HepG2 (cell line): ENCODE measurements around the gene METTL1. TPM values are rescaled to one million over a fixed set of nuclear protein-coding genes. Genes with fewer than 3 reads are reported as not detected.

ENCODE experiments used
- ATAC-seq: fragments of 200-7000 bp; cut with Tn5 transposase; 3 replicates; pipeline ENCODE4 v1.9.1; 2020; ENCODE audit warnings: mild to moderate bottlenecking, moderate library complexity
- BruUV-seq: library from RNA; stranded (reverse); fragments of 400-500 nt; replicated peaks from 2 replicates; lab custom pipeline; 2021; lab: Mats Ljungman, UMichigan
- CTCF ChIA-PET: fragments of 300-600 bp; formaldehyde crosslinking; extraction: SDS; loops from one replicate; lab custom pipeline; 2021; ENCODE audit warnings: low total read pairs, inconsistent platforms, low intra/inter-chr PET ratio; lab: Yijun Ruan, JAX
- POLR2A ChIA-PET: fragments of 350-600 bp; sonication (Branson Sonifier 250); formaldehyde crosslinking; loops from one replicate; lab custom pipeline; 2020; ENCODE audit warnings: antibody characterized with exemption, inconsistent platforms; lab: Yijun Ruan, JAX
- DNase-seq: peaks from one replicate; pipeline ENCODE4 v3.0.0-alpha.2; 2015; ENCODE audit warnings: low spot score
- FAIRE-seq: peaks from 3 replicates; lab custom pipeline; 2011; peaks lifted over from hg19 to GRCh38; lab: Jason Lieb, UNC
- H2AFZ ChIP-seq: one replicate; pipeline ENCODE4 v1.6.1; 2011; ENCODE audit warnings: low read length, inconsistent platforms
- H3K27ac ChIP-seq: fragments of 300-600 bp; 3 replicates; pipeline ENCODE4 v1.8.0; 2011; ENCODE audit warnings: mixed run types, mild to moderate bottlenecking, mixed read lengths, low read length, inconsistent platforms; ENCODE audit not compliant: insufficient read depth; ENCODE audit errors: extremely low read length
- H3K27me3 ChIP-seq, 2 experiments: fragments of 200-600 bp in 1 of 2; 2 replicates in 1 of 2; 3 replicates in 1 of 2; pipeline versions ENCODE4 v1.6.0 to v1.8.0; 2011; ENCODE audit warnings: low read length in 2 of 2, mild to moderate bottlenecking in 2 of 2, moderate library complexity in 2 of 2, inconsistent platforms in 1 of 2; ENCODE audit not compliant: insufficient read depth in 2 of 2, control insufficient read depth in 1 of 2
- H3K36me3 ChIP-seq, 2 experiments: fragments of 200-600 bp in 1 of 2; replicated peaks in 1 of 2; 2 replicates in 1 of 2; 3 replicates in 1 of 2; pipeline versions ENCODE4 v1.5.1 to v1.8.0; 2011; ENCODE audit warnings: low read length in 2 of 2, inconsistent platforms in 1 of 2; ENCODE audit not compliant: insufficient read depth in 2 of 2, control insufficient read depth in 1 of 2
- H3K4me1 ChIP-seq: 2 replicates; pipeline ENCODE4 v1.5.1; 2012; ENCODE audit warnings: low read length, inconsistent platforms; ENCODE audit not compliant: insufficient read depth
- H3K4me2 ChIP-seq: 2 replicates; pipeline ENCODE4 v1.6.0; 2011; ENCODE audit warnings: low read depth, low read length, inconsistent platforms
- H3K4me3 ChIP-seq, 3 experiments: fragments of 200-600 bp in 1 of 3; sonication (generic), shearing (Covaris generic) in 1 of 3; replicated peaks in 1 of 3; 2 replicates each; pipeline ENCODE4 v1.5.1; 2011 to 2016; ENCODE audit warnings: low read length in 3 of 3, inconsistent platforms in 2 of 3, low read depth in 2 of 3, mild to moderate bottlenecking in 2 of 3, control low read depth in 1 of 3, mixed read lengths in 1 of 3; ENCODE audit not compliant: insufficient read depth in 1 of 3
- H3K79me2 ChIP-seq: one replicate; pipeline ENCODE4 v1.6.1; 2011; ENCODE audit warnings: low read length, inconsistent platforms; ENCODE audit not compliant: insufficient read depth
- H3K9ac ChIP-seq: 2 replicates; pipeline ENCODE4 v1.6.0; 2011; ENCODE audit warnings: mild to moderate bottlenecking, low read depth, low read length, inconsistent platforms; ENCODE audit not compliant: insufficient read depth
- H3K9me3 ChIP-seq: 2 replicates; pipeline ENCODE4 v1.5.1; 2012; ENCODE audit warnings: mild to moderate bottlenecking, low read length
- H4K20me1 ChIP-seq: 2 replicates; pipeline ENCODE4 v1.6.0; 2011; ENCODE audit warnings: inconsistent platforms, mild to moderate bottlenecking, low read length, moderate library complexity; ENCODE audit not compliant: insufficient read depth
- BCL6 ChIP-seq: IDR thresholded peaks from 2 replicates; pipeline ENCODE4 v1.6.1; 2016; ENCODE audit warnings: missing genetic modification reagents, missing compliant biosample characterization
- IRX3 ChIP-seq: sonication (generic); formaldehyde crosslinking; IDR thresholded peaks from 2 replicates; pipeline ENCODE4 v1.8.1; 2023; ENCODE audit warnings: mild to moderate bottlenecking, low read depth, missing genetic modification reagents, borderline replicate concordance
- MYPOP ChIP-seq: sonication (generic); formaldehyde crosslinking; IDR thresholded peaks from 2 replicates; pipeline ENCODE4 v1.8.1; 2023; ENCODE audit warnings: mild to moderate bottlenecking, moderate library complexity, missing genetic modification reagents
- NFYB ChIP-seq: sonication (generic); formaldehyde crosslinking; IDR thresholded peaks from 2 replicates; pipeline ENCODE4 v1.4.0; 2020; ENCODE audit warnings: missing genetic modification reagents
- NPAS2 ChIP-seq: sonication (generic); formaldehyde crosslinking; IDR thresholded peaks from 2 replicates; pipeline ENCODE4 v1.8.0; 2022; ENCODE audit warnings: mild to moderate bottlenecking, missing genetic modification reagents, borderline replicate concordance
- PAX8 ChIP-seq: sonication (generic); formaldehyde crosslinking; IDR thresholded peaks from 2 replicates; pipeline ENCODE4 v1.8.0; 2022; ENCODE audit warnings: mild to moderate bottlenecking, missing genetic modification reagents, borderline replicate concordance
- PHF8 ChIP-seq: sonication (generic); formaldehyde crosslinking; IDR thresholded peaks from 2 replicates; pipeline ENCODE4 v1.5.0; 2020; ENCODE audit warnings: missing genetic modification reagents
- RXRA ChIP-seq: sonication (generic); formaldehyde crosslinking; IDR thresholded peaks from 2 replicates; pipeline ENCODE4 v1.5.1; 2020; ENCODE audit warnings: missing genetic modification reagents
- YY1 ChIP-seq: IDR thresholded peaks from 2 replicates; pipeline ENCODE4 v1.6.1; 2011; ENCODE audit warnings: low read length, low read depth, moderate library complexity, mild to moderate bottlenecking; ENCODE audit not compliant: insufficient read depth, insufficient replicate concordance
- ZBTB42 ChIP-seq: sonication (generic); formaldehyde crosslinking; IDR thresholded peaks from 2 replicates; pipeline ENCODE4 v1.5.0; 2020; ENCODE audit warnings: mild to moderate bottlenecking, missing genetic modification reagents
- ZNF30 ChIP-seq: sonication (generic); formaldehyde crosslinking; IDR thresholded peaks from 2 replicates; pipeline ENCODE4 v1.5.0; 2020; ENCODE audit warnings: mild to moderate bottlenecking, missing genetic modification reagents
- ZNF670 ChIP-seq: sonication (generic); formaldehyde crosslinking; IDR thresholded peaks from 2 replicates; pipeline ENCODE4 v1.8.0; 2022; ENCODE audit warnings: mild to moderate bottlenecking, missing genetic modification reagents, borderline replicate concordance
- ZNF761 ChIP-seq: sonication (generic); formaldehyde crosslinking; conservative IDR thresholded peaks from 2 replicates; pipeline ENCODE4 v1.4.0; 2020; ENCODE audit warnings: mild to moderate bottlenecking, missing genetic modification reagents
- WGBS: methylation state at CpG from one replicate; pipeline ENCODE4 v1.1.6; 2017; ENCODE audit warnings: low lambda C conversion rate; 5-methylcytosine and 5-hydroxymethylcytosine counted together
- in situ Hi-C: cut with HindIII; loops from 2 replicates; pipeline ENCODE4 v1.10.0; 2017; ENCODE audit warnings: low pct_unique_long_range_greater_than_20kb; ENCODE audit not compliant: extremely low pct_ligation_motif_present
- intact Hi-C: fragments of 100-400 bp; cut with micrococcal nuclease; formaldehyde crosslinking; loops from one replicate; pipeline ENCODE4 v1.10.0; 2022; ENCODE audit not compliant: unreplicated experiment
- polyA plus RNA-seq, 8 experiments: library from polyadenylated mRNA; depleted of rRNA in 3 of 8; stranded (reverse) in 7 of 8; unstranded in 1 of 8; fragments of >200 nt; fragmentation: Illumina TruSeq in 4 of 8; extraction: Trizol in 4 of 8; gene quantifications; 2 replicates each; pipeline versions ENCODE4 v1.2.1 to v1.2.3, GENCODE V29; 2011 to 2016; ENCODE audit warnings: low read depth in 4 of 8, missing spikeins in 1 of 8, mixed read lengths in 1 of 8; ENCODE audit not compliant: insufficient read depth in 1 of 8
- total RNA-seq, 5 experiments: library from RNA; depleted of rRNA; stranded (reverse); fragments of >200 nt; fragmentation: Illumina TruSeq; extraction: Trizol; gene quantifications; 2 replicates each; pipeline ENCODE4 v1.2.3, GENCODE V29; 2016; ENCODE audit warnings: low read depth in 1 of 5
- TF ChIP-seq, protein P1 (sequence below): sonication (generic); formaldehyde crosslinking; conservative IDR thresholded peaks from 2 replicates; pipeline ENCODE4 v1.4.0; 2020; ENCODE audit warnings: missing genetic modification reagents
- TF ChIP-seq, protein P2 (sequence below): sonication (generic); formaldehyde crosslinking; IDR thresholded peaks from 2 replicates; pipeline ENCODE4 v1.4.0; 2020; ENCODE audit warnings: missing genetic modification reagents
- TF ChIP-seq, protein P3 (sequence below): sonication (generic); formaldehyde crosslinking; IDR thresholded peaks from 2 replicates; pipeline ENCODE4 v1.4.0; 2020; ENCODE audit warnings: missing genetic modification reagents

METTL1 gene
- total and polyA plus RNA-seq, 2 of the 13 experiments (the other 11 are each of a cell fraction or from before 2014, with no cell fraction given): 34.7 to 36.9 TPM

GRCh38 chr12:57723630-57723962 is 48.3 kb downstream of the METTL1 start:
- ChIA-PET CTCF (no interaction called here), POLR2A (interaction anchor here (0.6 kb wide), 1 partner anchor 138 kb away, joined by 3 read pairs; no protein-coding TSS in a partner anchor)
- Histone ChIP-seq H4K20me1 (no peaks in the 10 kb centered on the region), H3K27ac (no peak overlapping the region), H3K27me3 (no peaks in the 10 kb centered on the region; a peak in 1 of 5 replicates), H3K36me3 (peaks cover 5 to 24% of the 10 kb centered on the region in 2 experiments), H3K79me2 (no peaks in the 10 kb centered on the region), H3K4me2 (no peak overlapping the region), H3K9me3 (no peaks in the 10 kb centered on the region), H3K4me1 (peaks cover 9% of the 10 kb centered on the region; the same call in 1 of the 2 replicates), H3K4me3 (no peak overlapping the region), H3K9ac (no peak overlapping the region), H2AFZ (no peak overlapping the region)
- FAIRE-seq (no peak), DNase-seq (no peak), ATAC-seq (no peak)
- TF ChIP-seq NFYB: no peak
- no peak for TF ChIP-seq PAX8
- TF ChIP-seq ZNF30 (CRISPR knock-in tag): no peak
- TF ChIP-seq, protein P1, sequence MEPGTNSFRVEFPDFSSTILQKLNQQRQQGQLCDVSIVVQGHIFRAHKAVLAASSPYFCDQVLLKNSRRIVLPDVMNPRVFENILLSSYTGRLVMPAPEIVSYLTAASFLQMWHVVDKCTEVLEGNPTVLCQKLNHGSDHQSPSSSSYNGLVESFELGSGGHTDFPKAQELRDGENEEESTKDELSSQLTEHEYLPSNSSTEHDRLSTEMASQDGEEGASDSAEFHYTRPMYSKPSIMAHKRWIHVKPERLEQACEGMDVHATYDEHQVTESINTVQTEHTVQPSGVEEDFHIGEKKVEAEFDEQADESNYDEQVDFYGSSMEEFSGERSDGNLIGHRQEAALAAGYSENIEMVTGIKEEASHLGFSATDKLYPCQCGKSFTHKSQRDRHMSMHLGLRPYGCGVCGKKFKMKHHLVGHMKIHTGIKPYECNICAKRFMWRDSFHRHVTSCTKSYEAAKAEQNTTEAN (CRISPR knock-in tag): no peak
- no peak for TF ChIP-seq ZNF670
- TF ChIP-seq, protein P2, sequence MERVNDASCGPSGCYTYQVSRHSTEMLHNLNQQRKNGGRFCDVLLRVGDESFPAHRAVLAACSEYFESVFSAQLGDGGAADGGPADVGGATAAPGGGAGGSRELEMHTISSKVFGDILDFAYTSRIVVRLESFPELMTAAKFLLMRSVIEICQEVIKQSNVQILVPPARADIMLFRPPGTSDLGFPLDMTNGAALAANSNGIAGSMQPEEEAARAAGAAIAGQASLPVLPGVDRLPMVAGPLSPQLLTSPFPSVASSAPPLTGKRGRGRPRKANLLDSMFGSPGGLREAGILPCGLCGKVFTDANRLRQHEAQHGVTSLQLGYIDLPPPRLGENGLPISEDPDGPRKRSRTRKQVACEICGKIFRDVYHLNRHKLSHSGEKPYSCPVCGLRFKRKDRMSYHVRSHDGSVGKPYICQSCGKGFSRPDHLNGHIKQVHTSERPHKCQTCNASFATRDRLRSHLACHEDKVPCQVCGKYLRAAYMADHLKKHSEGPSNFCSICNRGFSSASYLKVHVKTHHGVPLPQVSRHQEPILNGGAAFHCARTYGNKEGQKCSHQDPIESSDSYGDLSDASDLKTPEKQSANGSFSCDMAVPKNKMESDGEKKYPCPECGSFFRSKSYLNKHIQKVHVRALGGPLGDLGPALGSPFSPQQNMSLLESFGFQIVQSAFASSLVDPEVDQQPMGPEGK (CRISPR knock-in tag): no peak
- TF ChIP-seq ZNF761 (CRISPR knock-in tag): no peak
- TF ChIP-seq MYPOP (CRISPR knock-in tag): no peak
- TF ChIP-seq IRX3 (CRISPR knock-in tag): no peak
- TF ChIP-seq RXRA: no peak
- TF ChIP-seq PHF8 (CRISPR knock-in tag): no peak
- TF ChIP-seq, protein P3, sequence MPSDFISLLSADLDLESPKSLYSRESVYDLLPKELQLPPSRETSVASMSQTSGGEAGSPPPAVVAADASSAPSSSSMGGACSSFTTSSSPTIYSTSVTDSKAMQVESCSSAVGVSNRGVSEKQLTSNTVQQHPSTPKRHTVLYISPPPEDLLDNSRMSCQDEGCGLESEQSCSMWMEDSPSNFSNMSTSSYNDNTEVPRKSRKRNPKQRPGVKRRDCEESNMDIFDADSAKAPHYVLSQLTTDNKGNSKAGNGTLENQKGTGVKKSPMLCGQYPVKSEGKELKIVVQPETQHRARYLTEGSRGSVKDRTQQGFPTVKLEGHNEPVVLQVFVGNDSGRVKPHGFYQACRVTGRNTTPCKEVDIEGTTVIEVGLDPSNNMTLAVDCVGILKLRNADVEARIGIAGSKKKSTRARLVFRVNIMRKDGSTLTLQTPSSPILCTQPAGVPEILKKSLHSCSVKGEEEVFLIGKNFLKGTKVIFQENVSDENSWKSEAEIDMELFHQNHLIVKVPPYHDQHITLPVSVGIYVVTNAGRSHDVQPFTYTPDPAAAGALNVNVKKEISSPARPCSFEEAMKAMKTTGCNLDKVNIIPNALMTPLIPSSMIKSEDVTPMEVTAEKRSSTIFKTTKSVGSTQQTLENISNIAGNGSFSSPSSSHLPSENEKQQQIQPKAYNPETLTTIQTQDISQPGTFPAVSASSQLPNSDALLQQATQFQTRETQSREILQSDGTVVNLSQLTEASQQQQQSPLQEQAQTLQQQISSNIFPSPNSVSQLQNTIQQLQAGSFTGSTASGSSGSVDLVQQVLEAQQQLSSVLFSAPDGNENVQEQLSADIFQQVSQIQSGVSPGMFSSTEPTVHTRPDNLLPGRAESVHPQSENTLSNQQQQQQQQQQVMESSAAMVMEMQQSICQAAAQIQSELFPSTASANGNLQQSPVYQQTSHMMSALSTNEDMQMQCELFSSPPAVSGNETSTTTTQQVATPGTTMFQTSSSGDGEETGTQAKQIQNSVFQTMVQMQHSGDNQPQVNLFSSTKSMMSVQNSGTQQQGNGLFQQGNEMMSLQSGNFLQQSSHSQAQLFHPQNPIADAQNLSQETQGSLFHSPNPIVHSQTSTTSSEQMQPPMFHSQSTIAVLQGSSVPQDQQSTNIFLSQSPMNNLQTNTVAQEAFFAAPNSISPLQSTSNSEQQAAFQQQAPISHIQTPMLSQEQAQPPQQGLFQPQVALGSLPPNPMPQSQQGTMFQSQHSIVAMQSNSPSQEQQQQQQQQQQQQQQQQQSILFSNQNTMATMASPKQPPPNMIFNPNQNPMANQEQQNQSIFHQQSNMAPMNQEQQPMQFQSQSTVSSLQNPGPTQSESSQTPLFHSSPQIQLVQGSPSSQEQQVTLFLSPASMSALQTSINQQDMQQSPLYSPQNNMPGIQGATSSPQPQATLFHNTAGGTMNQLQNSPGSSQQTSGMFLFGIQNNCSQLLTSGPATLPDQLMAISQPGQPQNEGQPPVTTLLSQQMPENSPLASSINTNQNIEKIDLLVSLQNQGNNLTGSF: no peak
- TF ChIP-seq NPAS2 (CRISPR knock-in tag): no peak
- no peak for TF ChIP-seq ZBTB42 (CRISPR knock-in tag)
- no peak for TF ChIP-seq YY1
- no peak for TF ChIP-seq BCL6 (CRISPR knock-in tag)
- in situ Hi-C loops: no loop called here
- BruUV-seq: no TSS peak
- intact Hi-C loops: no loop called here
- 32% methylated on average over 2 of the region's 2 CpGs for WGBS
